BJ (cell line): ENCODE data around the gene SPATA6. TPM values are rescaled to one million over a fixed set of nuclear protein-coding genes. Genes with fewer than 3 reads are reported as not detected.

ENCODE experiments used
- CTCF ChIA-PET: fragments of 350-600 bp; formaldehyde crosslinking; extraction: SDS; loops from one replicate; lab custom pipeline; 2021; ENCODE audit warnings: antibody characterized with exemption, inconsistent platforms; lab: Yijun Ruan, JAX
- POLR2A ChIA-PET: fragments of 300-600 bp; sonication (Branson Sonifier 250); formaldehyde crosslinking; extraction: SDS; loops from one replicate; lab custom pipeline; 2021; ENCODE audit warnings: antibody characterized with exemption; lab: Charles Lee
- DNase-seq: peaks from one replicate; pipeline ENCODE4 v3.0.0-alpha.2; 2011; ENCODE audit warnings: low read depth
- H3K27me3 ChIP-seq: 2 replicates; pipeline ENCODE4 v1.6.0; 2011; ENCODE audit warnings: low read length; ENCODE audit not compliant: control insufficient read depth, insufficient read depth
- H3K36me3 ChIP-seq: 2 replicates; pipeline ENCODE4 v1.5.1; 2011; ENCODE audit warnings: low read length; ENCODE audit not compliant: control insufficient read depth, insufficient read depth
- H3K4me3 ChIP-seq: 2 replicates; pipeline ENCODE4 v1.5.1; 2011; ENCODE audit warnings: low read depth, mild to moderate bottlenecking, control low read depth, low read length
- CTCF ChIP-seq: IDR thresholded peaks from 2 replicates; pipeline ENCODE4 v1.5.1; 2011; ENCODE audit warnings: low read depth, mild to moderate bottlenecking, control low read depth, inconsistent platforms, low read length, moderate library complexity; ENCODE audit not compliant: insufficient read depth
- polyA plus RNA-seq: library from polyadenylated mRNA; depleted of rRNA; stranded (reverse); fragments of >200 nt; gene quantifications from 2 replicates; pipeline ENCODE4 v1.2.3, GENCODE V29; 2011; rRNA removed
- small RNA-seq: library from RNA; depleted of rRNA; stranded (forward); fragments of <200 nt; gene quantifications from one replicate; pipeline ENCODE3, GENCODE V24; 2012; ENCODE audit warnings: low replicate concordance, low read depth; ENCODE audit not compliant: insufficient read length

The SPATA6 gene
- polyA plus RNA-seq, 1 experiment, result 1.6 TPM

- no peak for DNase-seq
- POLR2A ChIA-PET, result no interaction called here
- Histone ChIP-seq H3K27me3 (no peaks in the 10 kb centered on the region), H3K4me3 (no peak overlapping the region), H3K36me3 (no peaks in the 10 kb centered on the region)
- no peak for TF ChIP-seq CTCF
- CTCF ChIA-PET, result interaction anchor here (1.5 kb wide), 1 partner anchor 10 kb away, joined by 4 read pairs; no protein-coding TSS in a partner anchor
Measured at GRCh38 chr1:48246727-48247126, 225.3 kb downstream of the SPATA6 start.

Small RNA genes within 50 kb of the gene (small RNA-seq; reads per million reads assigned to genes)
- gene RNU4-61P (not detected), gene RNU6-723P (not detected)

Other genes with a start within 250 kb of the SPATA6 start
- gene SLC5A9, start 249.5 kb downstream of the SPATA6 start, polyA plus RNA-seq, result not detected in 2 replicates